NT2/D1 (cell line): ENCODE measurements around the gene AHI1.

Experiments used
- DNase-seq: peaks from one replicate; pipeline ENCODE4 v3.0.0-alpha.2; 2011; ENCODE audit warnings: low read depth, low spot score
- H3K27me3 ChIP-seq: 2 replicates; pipeline ENCODE4 v1.6.0; 2011; ENCODE audit warnings: mild to moderate bottlenecking; ENCODE audit not compliant: insufficient read length, insufficient read depth
- H3K36me3 ChIP-seq: 2 replicates; pipeline ENCODE4 v1.6.1; 2011; ENCODE audit warnings: mild to moderate bottlenecking, low read length, mixed read lengths; ENCODE audit not compliant: insufficient read depth, insufficient read length
- H3K4me1 ChIP-seq: 2 replicates; pipeline ENCODE4 v1.5.1; 2011; ENCODE audit not compliant: insufficient read depth, insufficient read length
- H3K4me3 ChIP-seq: 2 replicates; pipeline ENCODE4 v1.5.1; 2011; ENCODE audit warnings: low read depth; ENCODE audit not compliant: insufficient read length
- H3K9ac ChIP-seq: 2 replicates; pipeline ENCODE4 v1.6.0; 2011; ENCODE audit warnings: low read depth; ENCODE audit not compliant: insufficient read length
- H3K9me3 ChIP-seq: 2 replicates; pipeline ENCODE4 v1.5.1; 2011; ENCODE audit warnings: mild to moderate bottlenecking, low read length; ENCODE audit not compliant: insufficient read depth
- SUZ12 ChIP-seq: IDR thresholded peaks from 2 replicates; pipeline ENCODE4 v1.6.1; 2011; ENCODE audit not compliant: insufficient read length, insufficient read depth; ENCODE audit errors: extremely low read depth
- YY1 ChIP-seq: IDR thresholded peaks from 2 replicates; pipeline ENCODE4 v1.6.1; 2011; ENCODE audit not compliant: insufficient read length, insufficient read depth
- ZNF274 ChIP-seq: IDR thresholded peaks from 2 replicates; pipeline ENCODE4 v1.6.1; 2011; ENCODE audit warnings: mild to moderate bottlenecking, low read depth, low read length

Gene AHI1

DNA sequence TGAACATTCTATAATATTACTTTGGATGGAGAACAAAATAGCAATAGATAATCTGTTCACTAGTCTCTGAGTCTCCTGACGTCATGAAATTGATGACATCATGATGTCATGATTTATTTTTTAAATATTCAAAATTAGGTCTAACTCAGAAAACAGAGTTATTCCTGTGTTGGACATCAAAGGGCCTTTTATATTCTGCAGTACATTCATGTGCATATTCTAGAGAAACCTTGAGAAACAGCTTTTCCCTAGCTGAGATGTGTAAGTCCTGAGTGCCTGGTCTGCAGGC is 263.1 kb downstream of the AHI1 start:
- H3K4me3 ChIP-seq = no peak overlapping the region
- no peak overlapping the region for H3K9ac ChIP-seq
- DNase-seq = no peak
- H3K27me3 ChIP-seq = no peaks in the 10 kb centered on the region
- H3K4me1 ChIP-seq = no peaks in the 10 kb centered on the region
- no peaks in the 10 kb centered on the region for H3K36me3 ChIP-seq
- no peaks in the 10 kb centered on the region for H3K9me3 ChIP-seq
- TF ChIP-seq SUZ12 (no peak), YY1 (no peak), ZNF274 (no peak)

DNA sequence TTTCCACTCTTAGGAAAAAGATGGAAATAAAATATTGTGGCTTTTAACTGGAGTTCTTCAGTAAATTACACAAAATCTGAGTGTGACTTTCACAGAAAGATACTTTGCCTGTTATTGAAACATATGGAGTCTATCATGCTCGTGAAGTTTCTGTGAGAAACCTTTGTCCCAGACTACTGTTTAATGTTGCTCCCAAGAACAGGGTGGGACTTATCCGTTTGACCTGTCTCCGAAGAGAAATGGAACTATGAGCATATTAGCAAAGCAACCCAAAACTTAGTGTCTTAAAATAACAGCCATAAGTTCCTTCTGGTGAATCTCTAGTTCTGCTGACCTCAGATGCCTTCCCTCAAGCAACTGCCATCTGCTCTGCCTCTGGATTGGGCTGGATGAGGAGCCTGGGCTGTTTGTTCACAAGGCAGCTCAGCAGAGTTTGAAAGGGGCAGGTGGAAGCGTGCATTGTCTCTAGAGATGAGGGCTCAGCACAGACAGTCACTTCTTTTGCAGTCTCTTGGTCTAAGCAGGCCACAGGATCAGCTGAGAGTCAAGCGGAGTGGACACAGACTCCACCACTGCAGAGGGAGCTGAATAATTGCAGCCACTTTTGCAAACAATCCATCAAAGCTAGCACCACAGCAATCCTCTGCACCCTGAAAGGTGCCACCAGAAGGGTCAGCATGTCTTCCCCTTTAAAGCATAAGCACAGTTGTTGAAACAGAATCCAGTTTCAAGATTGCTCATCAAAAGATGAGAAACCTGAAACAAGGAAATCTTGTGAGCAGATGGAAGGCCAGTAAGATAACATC is 263.7 kb downstream of the AHI1 start:
- no peak for DNase-seq
- no peaks in the 10 kb centered on the region for H3K4me1 ChIP-seq
- no peak overlapping the region for H3K9ac ChIP-seq
- H3K36me3 ChIP-seq = no peaks in the 10 kb centered on the region
- no peaks in the 10 kb centered on the region for H3K9me3 ChIP-seq
- TF ChIP-seq ZNF274 = no peak
- TF ChIP-seq SUZ12 = no peak
- TF ChIP-seq YY1 = no peak
- no peak overlapping the region for H3K4me3 ChIP-seq
- no peaks in the 10 kb centered on the region for H3K27me3 ChIP-seq
